ENCODE results near the gene CALU.

- TF ChIP-seq EZH2 (IDR thresholded peaks at IDR 0.05; ENCODE audit: insufficient read depth, poor library complexity, severe bottlenecking), result no peak
- no peak for TF ChIP-seq EZH2phosphoT487 (IDR thresholded peaks at IDR 0.05; ENCODE audit: insufficient read depth, low read depth)
These were observed 53.5 kb downstream of the CALU start for GRCh38 chr7:128792471-128793180.

All from GM23248 (cell line).